Dermis blood vessel endothelial cell (primary cell): ENCODE measurements around the gene OR8H2. TPM values are rescaled to one million over a fixed set of nuclear protein-coding genes. Genes with fewer than 3 reads are reported as not detected.
"Not testable (repeated sequence)": the region's sequence is repeated elsewhere in the genome, so short reads cannot be mapped to it uniquely, and the experiment has no call there.

Experiments used
- DNase-seq: peaks from one replicate; pipeline ENCODE4 v3.0.0; 2010
- total RNA-seq: library from RNA; depleted of rRNA; stranded (reverse); fragments of >200 nt; gene quantifications from 2 replicates; pipeline ENCODE4 v1.2.3, GENCODE V29; 2014

Gene OR8H2, protein sequence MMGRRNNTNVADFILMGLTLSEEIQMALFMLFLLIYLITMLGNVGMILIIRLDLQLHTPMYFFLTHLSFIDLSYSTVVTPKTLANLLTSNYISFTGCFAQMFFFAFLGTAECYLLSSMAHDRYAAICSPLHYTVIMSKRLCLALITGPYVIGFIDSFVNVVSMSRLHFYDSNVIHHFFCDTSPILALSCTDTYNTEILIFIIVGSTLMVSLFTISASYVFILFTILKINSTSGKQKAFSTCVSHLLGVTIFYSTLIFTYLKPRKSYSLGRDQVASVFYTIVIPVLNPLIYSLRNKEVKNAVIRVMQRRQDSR
- not detected in 2 replicates for total RNA-seq

DNA sequence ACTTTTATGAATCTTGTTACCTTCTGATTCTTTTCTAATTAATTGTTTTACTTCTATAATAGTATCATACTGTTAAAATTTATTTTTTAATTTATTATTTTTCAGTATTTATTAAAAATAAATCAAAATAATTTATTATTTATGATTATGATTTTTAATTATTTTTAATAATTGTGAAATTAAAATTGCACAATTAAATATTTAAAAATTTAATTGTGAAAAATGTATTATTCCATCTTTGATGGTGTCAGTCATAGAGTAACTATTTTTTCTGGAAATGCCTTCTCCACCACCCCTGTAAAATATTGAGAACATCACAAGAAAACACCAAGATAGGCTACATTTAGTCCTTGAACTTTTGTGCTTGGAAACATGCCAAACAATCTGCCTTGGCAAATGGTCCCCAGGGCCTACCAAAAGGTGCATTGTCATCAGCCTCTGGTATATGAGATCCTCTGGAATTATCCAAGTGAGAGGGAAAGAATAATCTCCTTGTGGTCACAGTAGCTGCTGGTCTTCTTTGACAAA is at the start of gene OR8H2:
Gene OR8H2, plus strand, starts transcription at position 478 of the 528 bp plus-strand sequence. CDS start 1,356 bp downstream, outside the sequence.
- DNase-seq, result no peak

DNA sequence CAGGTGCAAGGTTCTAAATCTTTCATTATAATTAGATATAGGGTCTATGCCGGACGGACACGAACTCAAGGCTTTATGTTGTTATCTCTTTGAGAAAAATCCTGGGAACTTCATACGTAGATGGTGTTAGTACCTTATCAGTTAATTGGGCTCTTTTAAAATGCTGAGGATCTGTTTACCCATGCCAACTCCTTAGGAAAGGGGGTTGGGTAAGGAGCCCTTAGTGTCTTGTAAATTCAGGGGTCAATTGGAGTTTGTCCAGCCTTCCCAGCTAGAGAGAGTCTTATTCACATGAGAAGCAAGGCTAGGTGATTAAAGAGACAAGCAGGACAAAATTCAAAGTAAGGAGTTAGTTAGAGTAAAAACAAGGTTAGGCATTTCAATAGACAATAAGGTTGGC is 47.1 kb upstream of the OR8H2 start:
- DNase-seq, result not testable (repeated sequence)

DNA sequence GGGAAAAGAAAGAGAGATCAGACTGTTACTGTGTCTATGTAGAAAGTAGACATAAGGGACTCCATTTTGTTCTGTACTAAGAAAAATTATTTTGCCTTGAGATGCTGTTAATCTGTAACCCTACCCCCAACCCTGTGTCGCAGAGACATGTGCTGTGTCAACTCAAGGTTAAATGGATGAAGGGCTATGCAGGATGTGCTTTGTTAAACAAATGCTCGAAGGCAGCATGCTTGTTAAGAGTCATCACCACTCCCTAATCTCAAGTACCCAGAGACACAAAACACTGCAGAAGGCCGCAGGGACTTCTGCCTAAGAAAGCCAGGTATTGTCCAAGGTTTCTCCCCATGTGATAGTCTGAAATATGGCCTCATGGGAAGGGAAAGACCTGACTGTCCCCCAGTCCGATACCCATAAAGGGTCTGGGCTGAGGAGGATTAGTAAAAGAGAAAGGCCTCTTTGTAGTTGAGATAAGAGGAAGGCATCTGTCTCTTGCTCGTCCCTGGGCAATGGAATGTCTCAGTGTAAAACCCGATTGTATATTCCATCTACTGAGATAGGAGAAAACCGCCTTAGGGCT is 45.7 kb upstream of the OR8H2 start:
- not testable (repeated sequence) for DNase-seq

DNA sequence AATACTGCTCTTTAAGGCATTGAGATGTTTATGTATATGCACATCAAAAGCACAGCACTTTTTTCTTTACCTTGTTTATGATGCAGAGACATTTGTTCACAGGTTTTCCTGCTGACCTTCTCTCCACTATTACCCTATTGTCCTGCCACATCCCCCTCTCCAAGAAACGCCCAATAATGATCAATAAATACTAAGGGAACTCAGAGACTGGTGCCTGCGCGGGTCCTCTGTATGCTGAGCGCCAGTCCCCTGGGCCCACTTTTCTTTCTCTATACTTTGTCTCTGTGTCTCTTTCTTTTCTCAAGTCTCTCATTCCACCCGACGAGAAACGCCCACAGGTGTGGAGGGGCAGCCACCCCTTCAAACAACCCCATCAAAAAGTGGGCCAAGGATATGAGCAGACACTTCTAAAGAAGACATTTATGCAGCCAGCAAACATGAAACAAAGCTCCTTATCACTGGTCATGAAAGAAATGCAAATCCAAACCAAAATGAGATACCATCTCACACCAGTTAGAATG is 45.2 kb upstream of the OR8H2 start:
- DNase-seq, result not testable (repeated sequence)

GRCh38 chr11:56066980-56067379 is 36.5 kb upstream of the OR8H2 start:
- no peak for DNase-seq

DNA sequence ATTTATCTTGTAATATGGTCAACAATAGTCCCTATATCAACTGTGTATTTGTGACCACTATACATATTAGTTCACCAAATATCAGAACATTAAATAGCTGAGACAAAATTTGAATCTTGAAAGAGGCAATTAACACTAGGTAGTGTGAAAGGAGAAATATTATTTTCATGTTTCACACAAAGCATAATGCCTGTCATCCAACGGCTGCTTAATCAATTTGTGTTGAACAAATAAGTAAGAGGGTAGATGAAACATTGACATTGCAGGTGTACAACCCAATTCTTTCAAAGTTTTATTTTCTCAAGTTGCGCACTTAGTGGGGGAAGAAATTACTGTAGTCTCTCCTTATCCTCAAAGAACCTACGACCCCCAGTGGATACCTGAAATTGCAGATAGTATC is 13.8 kb upstream of the OR8H2 start:
- DNase-seq, result no peak

GRCh38 chr11:56093008-56093407 is 10.5 kb upstream of the OR8H2 start, which contains the start of gene OR8I2:
TSS of gene OR8I2 (plus strand) at chr11:56093308. CDS start at chr11:56093308, 0 bp downstream.
- no peak for DNase-seq

DNA sequence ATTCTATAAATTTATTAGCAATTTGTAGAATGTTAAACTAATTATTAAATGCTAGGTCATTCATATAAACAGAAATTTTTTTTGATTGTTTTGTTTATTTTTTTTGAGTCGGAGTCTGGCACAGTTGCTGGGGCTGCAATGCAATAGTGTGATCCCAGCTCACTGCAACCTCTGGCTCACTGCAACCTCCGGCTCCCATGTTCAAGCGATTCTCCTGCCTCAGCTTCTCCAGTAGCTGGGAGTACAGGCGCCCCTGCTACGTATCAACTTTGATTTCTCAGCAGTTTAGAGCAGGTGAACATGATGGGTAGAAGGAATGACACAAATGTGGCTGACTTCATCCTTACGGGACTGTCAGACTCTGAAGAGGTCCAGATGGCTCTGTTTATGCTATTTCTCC is 18.6 kb downstream of the OR8H2 start, which contains the start of gene OR8H3:
Gene OR8H3, plus strand, starts transcription at position 301 of the 400 bp plus-strand sequence. Its CDS starts 0 bp downstream, at position 301.
- DNase-seq, result no peak

- no peak for DNase-seq
These were observed 36.7 kb downstream of the OR8H2 start, which contains the start of gene OR8J3 for GRCh38 chr11:56140151-56140661. TSS of gene OR8J3 (minus strand) at chr11:56140201. CDS start at chr11:56137718, 2,483 bp downstream.

DNA sequence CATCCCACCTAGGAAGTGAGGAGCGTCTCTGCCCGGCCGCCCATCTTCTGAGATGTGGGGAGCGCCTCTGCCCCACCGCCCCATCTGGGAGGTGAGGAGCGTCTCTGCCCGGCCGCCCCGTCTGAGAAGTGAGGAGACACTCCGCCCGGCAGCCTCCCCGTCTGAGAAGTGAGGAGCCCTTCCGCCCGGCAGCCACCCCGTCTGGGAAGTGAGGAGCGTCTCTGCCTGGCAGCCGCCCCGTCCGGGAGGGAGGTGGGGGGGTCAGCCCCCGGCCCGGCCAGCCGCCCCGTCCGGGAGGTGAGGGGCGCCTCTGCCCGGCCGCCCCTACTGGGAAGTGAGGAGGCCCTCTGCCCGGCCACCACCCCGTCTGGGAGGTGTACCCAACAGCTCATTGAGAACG is 40.2 kb downstream of the OR8H2 start:
- not testable (repeated sequence) for DNase-seq

- no peak for DNase-seq
These were observed 47.9 kb downstream of the OR8H2 start for GRCh38 chr11:56151376-56151775.

GRCh38 chr11:56152333-56152732 is 48.8 kb downstream of the OR8H2 start:
- DNase-seq, result no peak

Other genes starting within 250 kb of the OR8H2 start
- not detected in 2 replicates for gene TRIM51, start 220.4 kb upstream of the OR8H2 start, total RNA-seq
- gene OR5W2, start 189.1 kb upstream of the OR8H2 start, total RNA-seq, result not detected in 2 replicates
- not detected in 2 replicates for gene OR5I1, start 167.3 kb upstream of the OR8H2 start, total RNA-seq
- gene OR10AG1, start 133.7 kb upstream of the OR8H2 start, total RNA-seq, result not detected in 2 replicates
- not detected in 2 replicates for gene OR5F1, start 109.1 kb upstream of the OR8H2 start, total RNA-seq
- gene OR5AS1, start 76.0 kb upstream of the OR8H2 start, total RNA-seq, result not detected in 2 replicates
- gene OR8I2, start 10.4 kb upstream of the OR8H2 start, total RNA-seq, result not detected in 2 replicates
- gene OR8H3, start 18.7 kb downstream of the OR8H2 start, total RNA-seq, result not detected in 2 replicates
- gene OR8J3, start 36.5 kb downstream of the OR8H2 start, total RNA-seq, result not detected in 2 replicates
- not detected in 2 replicates for gene OR8K5, start 56.6 kb downstream of the OR8H2 start, total RNA-seq
- not detected in 2 replicates for gene OR5J2, start 72.9 kb downstream of the OR8H2 start, total RNA-seq
- not detected in 2 replicates for gene OR5T2, start 130.6 kb downstream of the OR8H2 start, total RNA-seq
- gene OR5T3, start 148.6 kb downstream of the OR8H2 start, total RNA-seq, result not detected in 2 replicates
- not detected in 2 replicates for gene OR5T1, start 170.5 kb downstream of the OR8H2 start, total RNA-seq
- not detected in 2 replicates for gene OR8H1, start 188.6 kb downstream of the OR8H2 start, total RNA-seq
- gene OR8K3, start 211.5 kb downstream of the OR8H2 start, total RNA-seq, result not detected in 2 replicates
- not detected in 2 replicates for gene OR8K1, start 242.4 kb downstream of the OR8H2 start, total RNA-seq